Peyer's patch (tissue), 4 donors: ENCODE results near the gene SLC30A9.

Source experiments
- CTCF ChIP-seq, 6 experiments: fragments of 450-650 bp in 4 of 6; fragments of 200-600 bp in 2 of 6; sonication (generic) in 1 of 6; IDR thresholded peaks; one replicate each; pipeline ENCODE4 v1.5.1; 2017 to 2019; ENCODE audit warnings: antibody characterized with exemption in 6 of 6, mild to moderate bottlenecking in 3 of 6, moderate library complexity in 1 of 6
- POLR2A ChIP-seq, 2 donors: fragments of 450-650 bp; IDR thresholded peaks; one replicate each; pipeline ENCODE4 v1.5.1; 2017; ENCODE audit warnings: antibody characterized with exemption in 2 of 2, mild to moderate bottlenecking in 2 of 2, moderate library complexity in 2 of 2

GRCh38 chr4:42070463-42070862, 80.1 kb downstream of the SLC30A9 start:
- no peak for TF ChIP-seq CTCF (IDR thresholded peaks at IDR 0.05)
- TF ChIP-seq POLR2A (IDR thresholded peaks at IDR 0.05) = no peak
